ENCODE results near the gene KDM4B.

The KDM4B gene

DNA sequence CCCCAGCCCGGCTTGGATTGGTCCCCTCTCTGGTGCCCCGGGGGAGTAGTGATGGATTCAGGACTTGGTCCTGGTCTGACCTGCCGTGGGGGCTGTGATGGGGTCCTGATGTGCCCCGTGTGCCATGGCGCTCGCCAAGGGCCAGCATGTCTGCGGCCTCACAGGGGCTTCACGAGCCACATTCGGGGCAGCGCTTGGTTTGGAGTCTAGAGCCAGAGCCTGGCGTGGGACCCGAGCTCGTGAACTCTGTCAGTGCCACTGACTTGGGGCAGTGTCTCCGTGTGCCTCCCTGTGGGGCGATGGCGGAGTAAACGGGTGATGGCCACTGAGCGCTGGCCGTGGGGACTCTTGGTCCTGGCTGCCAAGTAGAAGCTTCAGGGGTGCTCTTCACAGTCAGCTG lies 17.1 kb downstream of the KDM4B start:
- DNase-seq, result no peak

GRCh38 chr19:4986471-4986891 lies 17.6 kb downstream of the KDM4B start:
- DNase-seq, result peak; percentile 81

GRCh38 chr19:4987256-4987655 lies 18.3 kb downstream of the KDM4B start:
- DNase-seq, result no peak

- no peak for DNase-seq
These were observed 18.9 kb downstream of the KDM4B start for GRCh38 chr19:4987692-4988370.

DNA sequence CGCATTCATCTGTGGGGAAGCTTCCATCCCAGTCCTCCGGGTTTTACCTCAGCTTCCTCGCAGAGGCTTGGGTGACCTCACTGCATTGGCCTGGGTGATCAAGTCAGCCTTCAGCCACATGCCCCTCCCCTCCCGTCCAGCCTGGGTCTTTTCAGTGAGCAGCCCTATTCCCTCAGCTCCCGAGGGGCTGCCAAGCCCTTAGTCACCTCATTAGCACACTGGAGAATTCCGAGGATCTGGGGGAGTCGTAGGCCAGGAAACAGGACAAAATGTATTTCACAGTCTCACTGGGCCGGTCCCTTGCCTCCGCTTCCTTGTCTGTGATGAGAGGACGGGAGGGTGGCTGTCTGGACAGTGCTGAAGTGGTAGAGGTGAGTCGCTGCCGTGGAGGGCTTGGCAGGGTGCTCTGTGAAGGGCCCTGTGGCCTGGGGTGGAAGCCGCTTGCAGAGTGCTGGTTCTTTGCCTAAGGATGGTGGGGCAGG lies 19.9 kb downstream of the KDM4B start:
- peak; percentile 30 for DNase-seq

- no peak for DNase-seq
These were observed 21.4 kb downstream of the KDM4B start for GRCh38 chr19:4990306-4990705.

DNA sequence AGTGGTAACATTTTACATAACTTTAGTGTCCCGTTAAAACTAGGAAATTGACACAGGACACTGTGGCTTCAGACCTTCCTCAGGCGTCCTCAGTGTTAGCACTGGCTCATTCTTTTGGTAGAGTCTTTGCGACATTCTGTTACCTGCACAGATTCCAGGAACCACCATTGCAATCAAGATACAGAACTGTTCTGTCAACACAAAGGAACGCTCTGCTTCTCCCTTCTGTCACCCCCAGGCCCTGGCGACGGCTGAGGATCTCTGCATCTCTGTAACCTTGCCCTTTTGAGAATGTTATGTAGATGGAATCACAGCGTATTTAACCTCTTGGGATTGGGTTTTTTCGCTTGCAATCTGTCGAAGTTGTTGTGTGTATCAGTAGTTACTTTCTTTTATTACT lies 22.6 kb downstream of the KDM4B start:
- DNase-seq, result no peak

DNA sequence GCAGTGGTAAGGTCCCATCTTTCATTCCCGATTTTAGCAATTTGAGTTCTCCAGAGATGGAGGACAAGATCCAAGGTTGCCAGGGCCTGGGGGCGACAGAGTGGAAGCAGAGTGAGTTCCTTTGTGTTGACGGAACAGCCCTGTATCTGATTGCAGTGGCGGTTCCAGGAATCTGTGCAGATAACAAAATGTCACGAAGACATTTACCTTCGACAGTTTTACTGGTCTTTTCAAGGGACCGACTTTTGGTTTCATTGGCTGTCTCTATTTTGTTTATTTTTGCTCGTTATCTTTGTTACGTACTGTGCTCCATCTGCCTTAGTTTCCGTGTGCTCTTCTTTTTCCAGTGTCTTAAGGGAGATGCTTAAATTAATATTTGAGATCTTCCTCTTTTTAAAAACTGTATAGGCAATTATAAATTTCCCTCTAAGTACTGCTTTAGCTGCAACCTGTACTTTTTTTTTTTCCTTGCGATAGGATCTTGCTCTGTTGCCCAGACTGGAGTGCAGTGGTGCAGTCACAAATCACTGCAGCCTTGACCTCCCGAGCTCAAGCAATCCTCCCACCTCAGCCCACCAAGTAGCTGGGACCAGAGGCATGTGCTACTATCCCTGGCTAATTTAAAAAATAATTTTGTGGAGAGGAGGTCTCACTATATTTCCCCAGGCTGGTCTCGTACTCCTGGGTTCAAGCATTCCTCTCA lies 23.2 kb downstream of the KDM4B start:
- no peak for DNase-seq

GRCh38 chr19:4993683-4994082 lies 24.8 kb downstream of the KDM4B start:
- peak; percentile 23 for DNase-seq

DNA sequence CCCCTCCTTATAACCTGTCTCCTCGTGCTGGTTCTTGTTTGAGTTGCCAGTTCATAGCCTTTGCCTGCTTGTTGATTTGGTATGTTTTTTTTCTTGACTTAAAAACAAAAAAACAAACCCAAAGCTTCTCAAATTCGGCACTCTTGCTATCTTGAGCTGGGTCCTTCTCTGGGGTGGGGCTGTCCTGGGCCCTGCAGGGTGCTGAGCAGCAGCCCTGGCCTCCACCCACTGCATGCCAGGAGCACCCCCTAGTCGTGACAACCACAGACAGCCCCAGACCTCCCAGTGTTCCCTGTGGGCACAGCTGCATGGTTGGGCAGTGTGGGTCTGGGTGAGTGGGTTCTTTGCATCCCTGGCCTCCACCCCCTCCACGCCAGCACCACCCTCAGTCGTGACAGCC lies 27.8 kb downstream of the KDM4B start:
- no peak for DNase-seq

GRCh38 chr19:4997297-4997696 lies 28.4 kb downstream of the KDM4B start:
- no peak for DNase-seq

DNA sequence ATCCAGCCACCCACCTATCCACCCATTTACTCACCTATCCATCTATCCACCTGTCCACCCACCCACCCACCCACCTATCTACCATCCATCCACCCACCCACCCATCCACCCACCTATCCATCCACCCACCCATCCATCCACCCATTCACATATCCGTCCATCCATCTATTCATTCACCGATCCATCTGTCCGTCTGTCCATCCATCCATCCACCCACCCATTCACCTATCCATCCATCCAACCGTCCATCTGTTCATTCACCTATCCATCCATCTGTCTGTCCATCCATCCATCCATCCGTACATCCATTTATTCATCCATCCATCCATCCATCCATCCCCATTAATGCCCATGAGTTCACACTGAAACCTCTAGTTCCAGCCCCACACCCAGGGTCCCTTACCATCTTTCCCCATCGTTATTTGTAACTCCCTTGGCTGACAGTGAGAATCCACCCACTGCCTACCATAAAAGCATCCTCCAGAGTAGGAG lies 31.3 kb downstream of the KDM4B start:
- no peak for DNase-seq

DNA sequence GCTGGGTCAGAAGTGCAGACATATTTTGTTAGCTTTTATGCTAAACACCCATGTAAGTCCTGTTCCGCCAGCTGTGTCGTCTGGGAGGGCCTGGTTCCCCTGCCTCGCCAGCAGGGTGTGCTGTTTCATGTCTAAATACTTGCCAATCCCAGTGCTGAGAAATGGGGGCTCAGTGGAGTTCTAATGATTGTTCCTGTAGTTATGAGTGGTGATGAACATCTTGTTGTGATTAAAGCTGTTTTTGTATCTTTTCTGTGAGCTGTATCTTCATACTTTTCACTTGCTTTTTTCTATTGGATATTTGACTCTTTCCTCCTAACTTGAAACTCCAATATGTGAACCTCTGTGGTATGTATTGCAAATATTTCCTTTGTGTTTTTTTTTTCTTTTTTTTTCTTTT lies 32.7 kb downstream of the KDM4B start:
- no peak for DNase-seq

DNA sequence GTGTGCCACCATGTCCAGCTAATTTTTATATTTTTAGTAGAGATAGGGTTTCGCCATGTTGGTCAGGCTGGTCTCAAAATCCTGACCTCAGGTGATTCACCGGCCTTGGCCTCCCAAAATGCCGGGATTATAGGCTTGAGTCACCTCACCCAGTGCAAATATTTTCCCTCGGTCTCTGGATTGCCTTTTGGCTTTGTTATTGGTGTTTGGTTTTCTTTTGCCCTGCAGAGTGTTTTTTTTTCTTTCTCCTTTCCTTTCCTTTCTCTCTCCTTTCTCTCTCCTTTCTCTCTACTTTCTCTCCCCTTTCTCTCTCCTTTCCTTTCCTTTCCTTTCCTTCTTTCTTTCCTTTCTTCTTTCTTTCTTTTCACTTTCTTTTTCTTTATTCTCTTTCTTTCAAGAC lies 33.2 kb downstream of the KDM4B start:
- no peak for DNase-seq

DNA sequence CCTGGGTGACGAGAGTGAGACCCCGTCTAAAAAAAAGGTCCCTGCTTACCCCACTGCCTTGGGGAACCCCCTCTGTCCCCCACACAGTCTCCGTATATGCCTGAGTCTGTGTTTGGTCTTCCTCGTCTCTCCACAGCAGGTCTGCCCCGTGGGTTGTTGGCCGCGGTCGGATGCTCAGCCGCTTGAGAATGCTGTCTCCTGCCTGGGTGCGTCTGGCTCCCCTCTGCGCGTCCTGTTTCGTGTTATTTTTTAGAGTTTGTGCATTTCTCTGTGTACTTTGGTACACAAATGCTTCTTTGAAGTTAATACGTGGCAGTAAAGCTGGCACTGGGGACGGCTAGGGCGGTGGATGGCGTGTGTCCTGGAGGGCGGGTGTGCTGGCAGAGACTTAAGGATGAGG lies 34.9 kb downstream of the KDM4B start:
- DNase-seq, result no peak

GRCh38 chr19:5005096-5005495 lies 36.2 kb downstream of the KDM4B start:
- DNase-seq, result no peak

DNA sequence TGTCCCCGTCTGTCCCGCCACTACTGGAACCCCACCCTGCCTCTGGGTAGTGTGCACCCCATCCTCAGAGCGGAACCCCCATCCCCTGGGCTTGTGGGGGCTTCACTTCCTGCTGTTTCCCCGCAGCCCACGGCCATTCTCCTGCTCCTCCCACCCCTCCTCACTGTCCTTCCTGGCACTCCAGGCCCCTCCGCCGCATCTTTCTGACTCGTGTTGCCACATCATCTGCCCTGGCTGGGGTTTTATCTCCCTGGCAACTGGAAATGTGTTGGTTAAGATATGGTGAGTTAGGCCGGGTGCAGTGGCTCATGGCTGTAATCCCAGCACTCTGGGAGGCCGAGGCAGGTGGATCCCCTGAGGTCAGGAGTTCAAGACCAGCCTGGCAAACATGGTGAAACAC lies 37.3 kb downstream of the KDM4B start:
- DNase-seq, result no peak

GRCh38 chr19:5006821-5007220 lies 37.9 kb downstream of the KDM4B start:
- no peak for DNase-seq

- DNase-seq, result no peak
These were observed 42.7 kb downstream of the KDM4B start for GRCh38 chr19:5011476-5012238.

GRCh38 chr19:5012688-5013457 lies 44.0 kb downstream of the KDM4B start:
- DNase-seq, result no peak

GRCh38 chr19:5013761-5014160 lies 44.8 kb downstream of the KDM4B start:
- no peak for DNase-seq

DNA sequence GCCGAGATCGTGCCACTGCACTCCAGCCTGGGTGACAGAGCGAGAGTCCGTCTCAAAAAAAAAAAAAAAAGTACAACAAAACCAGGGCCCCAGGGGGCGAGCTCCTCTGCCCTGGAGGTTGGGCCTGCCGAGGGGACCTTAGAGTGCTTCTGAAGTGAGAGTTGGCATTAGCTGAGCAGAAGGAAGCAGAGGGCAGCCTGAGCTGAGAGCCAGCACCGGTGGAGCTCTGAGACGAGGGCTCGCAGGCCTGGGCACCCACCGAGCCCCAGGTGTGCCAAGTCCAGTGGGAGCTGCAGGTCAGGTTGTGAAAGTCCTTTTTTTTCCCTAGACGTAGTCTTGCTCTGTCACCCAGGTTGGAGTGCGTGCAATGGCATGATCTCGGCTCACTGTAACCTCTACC lies 46.0 kb downstream of the KDM4B start:
- no peak for DNase-seq

DNA sequence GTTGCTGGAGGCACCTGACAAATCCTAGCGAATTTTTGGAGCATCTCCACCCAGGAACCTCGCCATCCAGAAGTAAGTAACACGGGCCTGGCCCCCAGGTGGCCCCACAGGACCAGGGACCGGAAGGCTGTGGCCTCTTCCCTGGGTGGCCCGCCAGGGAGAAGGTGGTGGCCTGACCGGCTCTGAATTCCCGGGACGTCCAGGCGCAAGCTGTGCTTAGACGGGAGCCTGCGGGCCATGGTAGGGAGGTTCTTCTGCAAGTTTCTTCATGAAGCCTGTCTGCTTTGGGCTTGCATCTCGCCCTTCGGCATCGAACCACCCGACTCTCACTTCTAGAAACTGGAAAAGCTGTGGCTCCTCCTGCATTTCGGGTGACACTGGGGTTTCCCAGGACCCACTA lies 47.4 kb downstream of the KDM4B start:
- no peak for DNase-seq
